HG03565 (cell line): ENCODE data around the gene GRM7.

Source experiments
- ATAC-seq: cut with Tn5 transposase; IDR thresholded peaks from one replicate; pipeline ENCODE4 v1.9.1; 2021; ENCODE audit warnings: mild to moderate bottlenecking, moderate library complexity; ENCODE audit not compliant: unreplicated experiment

The GRM7 gene

GRCh38 chr3:7461202-7461825 is 600.4 kb downstream of the GRM7 start:
- ATAC-seq = peak; percentile 91

- no peak for ATAC-seq
Measured at GRCh38 chr3:7469866-7470265, 609.0 kb downstream of the GRM7 start.

- no peak for ATAC-seq
Measured at GRCh38 chr3:7484636-7485035, 623.7 kb downstream of the GRM7 start.

- ATAC-seq = no peak
Measured at GRCh38 chr3:7487763-7488162, 626.8 kb downstream of the GRM7 start.

GRCh38 chr3:7489417-7489816 is 628.5 kb downstream of the GRM7 start:
- ATAC-seq = no peak

- ATAC-seq = no peak
Measured at GRCh38 chr3:7498715-7499114, 637.8 kb downstream of the GRM7 start.

- no peak for ATAC-seq
Measured at GRCh38 chr3:7503431-7503830, 642.5 kb downstream of the GRM7 start.

- ATAC-seq = no peak
Measured at GRCh38 chr3:7504886-7505775, 644.2 kb downstream of the GRM7 start.

- no peak for ATAC-seq
Measured at GRCh38 chr3:7506606-7507180, 645.8 kb downstream of the GRM7 start.

GRCh38 chr3:7508821-7509220 is 647.9 kb downstream of the GRM7 start:
- ATAC-seq = no peak

GRCh38 chr3:7512048-7512447 is 651.1 kb downstream of the GRM7 start:
- ATAC-seq = no peak

GRCh38 chr3:7518026-7518425 is 657.1 kb downstream of the GRM7 start:
- ATAC-seq = no peak

GRCh38 chr3:7518456-7518855 is 657.5 kb downstream of the GRM7 start:
- no peak for ATAC-seq

- no peak for ATAC-seq
Measured at GRCh38 chr3:7520059-7520458, 659.1 kb downstream of the GRM7 start.

GRCh38 chr3:7520593-7520992 is 659.7 kb downstream of the GRM7 start:
- no peak for ATAC-seq

GRCh38 chr3:7536510-7536909 is 675.6 kb downstream of the GRM7 start:
- ATAC-seq = no peak

- ATAC-seq = no peak
Measured at GRCh38 chr3:7536921-7537320, 676.0 kb downstream of the GRM7 start.

- ATAC-seq = no peak
Measured at GRCh38 chr3:7543294-7543880, 682.5 kb downstream of the GRM7 start.

- ATAC-seq = no peak
Measured at GRCh38 chr3:7545334-7545733, 684.4 kb downstream of the GRM7 start.

- no peak for ATAC-seq
Measured at GRCh38 chr3:7546253-7546652, 685.3 kb downstream of the GRM7 start.

- no peak for ATAC-seq
Measured at GRCh38 chr3:7547826-7548225, 686.9 kb downstream of the GRM7 start.

- ATAC-seq = no peak
Measured at GRCh38 chr3:7562892-7563291, 702.0 kb downstream of the GRM7 start.
